Colonic mucosa (tissue), 4 donors: ENCODE results near the gene PDE4A. TPM values are rescaled to one million over a fixed set of nuclear protein-coding genes. Genes with fewer than 3 reads are reported as not detected.

ENCODE experiments used
- DNase-seq: peaks from one replicate; pipeline ENCODE4 v3.0.0-alpha.2; 2020
- H3K27ac ChIP-seq: fragments of 200-600 bp; one replicate; pipeline ENCODE4 v1.8.0; 2021
- H3K27me3 ChIP-seq: fragments of 200-600 bp; one replicate; pipeline ENCODE4 v1.8.0; 2021
- H3K36me3 ChIP-seq: fragments of 200-600 bp; one replicate; pipeline ENCODE4 v1.8.0; 2021
- H3K4me1 ChIP-seq: fragments of 200-600 bp; one replicate; pipeline ENCODE4 v1.8.0; 2021; ENCODE audit warnings: mild to moderate bottlenecking
- H3K4me3 ChIP-seq: fragments of 200-600 bp; one replicate; pipeline ENCODE4 v1.8.0; 2021
- H3K9ac ChIP-seq, 2 donors: one replicate each; pipeline ENCODE4 v1.7.0; 2013; ENCODE audit warnings: control low read depth in 2 of 2, low read depth in 2 of 2, low read length in 2 of 2
- H3K9me3 ChIP-seq: fragments of 200-600 bp; one replicate; pipeline ENCODE4 v1.8.0; 2021
- CTCF ChIP-seq: fragments of 200-600 bp; IDR thresholded peaks from one replicate; pipeline ENCODE4 v1.8.0; 2022; ENCODE audit warnings: antibody characterized with exemption, mild to moderate bottlenecking
- intact Hi-C: fragments of 100-400 bp; cut with DNase I; formaldehyde crosslinking; loops from one replicate; pipeline ENCODE4 v1.14.1; 2022
- total RNA-seq, 2 donors: library from RNA; stranded (reverse); fragmentation: NEBNext Ultra II Directional in 1 of 2; extraction: Animal tissue kit (Norgen Biotek cat#: 25700) in 1 of 2; gene quantifications; one replicate each; pipeline ENCODE4 v1.2.1, GENCODE V29; 2021
- donor health status: healthy.
- donor health status: DM: no; HTN: no; CAD: no.
- donor health status: DM: no; HTN: no; CAD: no.

PDE4A gene
- total RNA-seq, 2 donors from 2014 or later = 8.6 to 13.8 TPM

- H3K4me1 ChIP-seq = peaks cover 18% of the 10 kb centered on the region
- no peaks in the 10 kb centered on the region for H3K9me3 ChIP-seq
- DNase-seq = no peak
- no peak overlapping the region for H3K27ac ChIP-seq
- peak overlapping the region in 1 of 2 donors; percentile 41 for H3K9ac ChIP-seq
- H3K27me3 ChIP-seq = peaks cover 58% of the 10 kb centered on the region
- intact Hi-C loops = no loop called here
- peak overlapping the region; percentile 15 for H3K4me3 ChIP-seq
- no peaks in the 10 kb centered on the region for H3K36me3 ChIP-seq
- TF ChIP-seq CTCF = no peak
These were observed 493 bp upstream of the PDE4A start for GRCh38 chr19:10419646-10420443.

- Histone ChIP-seq H3K4me3 (no peak overlapping the region), H3K4me1 (peaks cover 18% of the 10 kb centered on the region), H3K27me3 (peaks cover 58% of the 10 kb centered on the region), H3K9me3 (no peaks in the 10 kb centered on the region), H3K9ac (no peak overlapping the region), H3K27ac (no peak overlapping the region), H3K36me3 (no peaks in the 10 kb centered on the region)
- intact Hi-C loops = no loop called here
- TF ChIP-seq CTCF = no peak
- DNase-seq = no peak
These were observed 1.1 kb downstream of the PDE4A start for GRCh38 chr19:10421240-10422045.

GRCh38 chr19:10422046-10422461, 1.7 kb downstream of the PDE4A start:
- no peaks in the 10 kb centered on the region for H3K9me3 ChIP-seq
- peaks cover 18% of the 10 kb centered on the region for H3K4me1 ChIP-seq
- peaks cover 58% of the 10 kb centered on the region for H3K27me3 ChIP-seq
- H3K27ac ChIP-seq = no peak overlapping the region
- no peaks in the 10 kb centered on the region for H3K36me3 ChIP-seq
- H3K9ac ChIP-seq = no peak overlapping the region
- H3K4me3 ChIP-seq = no peak overlapping the region
- intact Hi-C loops = no loop called here
- DNase-seq = no peak
- TF ChIP-seq CTCF = no peak

- no peak overlapping the region for H3K9ac ChIP-seq
- H3K4me1 ChIP-seq = peaks cover 18% of the 10 kb centered on the region
- no peaks in the 10 kb centered on the region for H3K9me3 ChIP-seq
- no peak overlapping the region for H3K4me3 ChIP-seq
- no peak overlapping the region for H3K27ac ChIP-seq
- intact Hi-C loops = no loop called here
- no peak for TF ChIP-seq CTCF
- no peaks in the 10 kb centered on the region for H3K36me3 ChIP-seq
- H3K27me3 ChIP-seq = peaks cover 51% of the 10 kb centered on the region
- no peak for DNase-seq
These were observed 2.5 kb downstream of the PDE4A start for GRCh38 chr19:10422846-10423245.

GRCh38 chr19:10424011-10424637, 3.8 kb downstream of the PDE4A start:
- H3K27me3 ChIP-seq = peaks cover 38% of the 10 kb centered on the region

More at GRCh38 chr19:10424011-10424637, 3.8 kb downstream of the PDE4A start:
- H3K27ac ChIP-seq = peak overlapping the region; percentile 41
- H3K4me1 ChIP-seq = peaks cover 18% of the 10 kb centered on the region
- H3K9me3 ChIP-seq = no peaks in the 10 kb centered on the region
- DNase-seq = peak; percentile 88
- H3K4me3 ChIP-seq = peak overlapping the region; percentile 32
- intact Hi-C loops = no loop called here
- H3K36me3 ChIP-seq = no peaks in the 10 kb centered on the region
- TF ChIP-seq CTCF = peak; percentile 82
- H3K9ac ChIP-seq = peak overlapping the region in 1 of 2 donors; percentile 51
